HG03460 (cell line): Measurements from ENCODE around the gene ITGA11.

Source experiments
- ATAC-seq: cut with Tn5 transposase; IDR thresholded peaks from one replicate; pipeline ENCODE4 v1.9.1; 2021; ENCODE audit not compliant: unreplicated experiment

ITGA11 gene

GRCh38 chr15:68413363-68414205 is 18.4 kb downstream of the ITGA11 start:
- no peak for ATAC-seq

DNA sequence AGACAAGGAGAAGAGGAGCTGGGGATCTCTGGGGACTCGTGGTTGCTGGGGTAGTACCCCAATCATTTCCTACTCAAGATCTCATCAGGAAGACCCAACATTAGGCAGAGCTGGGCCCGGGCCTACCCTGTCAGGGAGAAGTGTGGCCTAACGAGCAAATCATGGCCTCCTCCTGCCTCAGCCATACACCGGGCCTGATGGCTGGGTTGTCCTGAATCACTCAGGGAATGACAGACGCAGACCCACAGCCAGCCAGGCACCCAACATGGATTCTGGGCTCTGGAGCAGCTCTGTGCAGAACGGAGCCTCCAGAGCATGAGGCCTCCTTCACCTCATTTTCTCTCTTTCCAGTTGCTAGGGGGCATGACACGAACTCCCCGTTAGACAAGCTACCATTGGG is 19.7 kb downstream of the ITGA11 start:
- ATAC-seq: no peak

- no peak for ATAC-seq
These were observed 20.2 kb downstream of the ITGA11 start for GRCh38 chr15:68411735-68412134.

DNA sequence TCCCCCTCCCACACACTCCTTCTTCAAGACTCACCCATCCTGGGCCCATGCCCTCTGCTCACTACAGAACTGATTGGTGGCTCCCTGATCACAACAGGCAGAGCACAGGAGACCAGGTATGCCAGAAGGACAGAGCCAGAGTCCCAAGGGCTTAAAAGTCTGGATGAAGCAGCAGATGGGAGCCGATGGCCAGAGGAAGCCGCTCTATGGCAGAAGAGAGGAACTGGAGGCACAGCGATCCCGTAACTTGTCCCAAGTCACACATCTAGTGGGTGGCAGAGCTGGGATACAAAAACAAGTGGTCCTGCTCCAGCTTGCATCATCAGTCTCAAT is 20.7 kb downstream of the ITGA11 start:
- no peak for ATAC-seq

DNA sequence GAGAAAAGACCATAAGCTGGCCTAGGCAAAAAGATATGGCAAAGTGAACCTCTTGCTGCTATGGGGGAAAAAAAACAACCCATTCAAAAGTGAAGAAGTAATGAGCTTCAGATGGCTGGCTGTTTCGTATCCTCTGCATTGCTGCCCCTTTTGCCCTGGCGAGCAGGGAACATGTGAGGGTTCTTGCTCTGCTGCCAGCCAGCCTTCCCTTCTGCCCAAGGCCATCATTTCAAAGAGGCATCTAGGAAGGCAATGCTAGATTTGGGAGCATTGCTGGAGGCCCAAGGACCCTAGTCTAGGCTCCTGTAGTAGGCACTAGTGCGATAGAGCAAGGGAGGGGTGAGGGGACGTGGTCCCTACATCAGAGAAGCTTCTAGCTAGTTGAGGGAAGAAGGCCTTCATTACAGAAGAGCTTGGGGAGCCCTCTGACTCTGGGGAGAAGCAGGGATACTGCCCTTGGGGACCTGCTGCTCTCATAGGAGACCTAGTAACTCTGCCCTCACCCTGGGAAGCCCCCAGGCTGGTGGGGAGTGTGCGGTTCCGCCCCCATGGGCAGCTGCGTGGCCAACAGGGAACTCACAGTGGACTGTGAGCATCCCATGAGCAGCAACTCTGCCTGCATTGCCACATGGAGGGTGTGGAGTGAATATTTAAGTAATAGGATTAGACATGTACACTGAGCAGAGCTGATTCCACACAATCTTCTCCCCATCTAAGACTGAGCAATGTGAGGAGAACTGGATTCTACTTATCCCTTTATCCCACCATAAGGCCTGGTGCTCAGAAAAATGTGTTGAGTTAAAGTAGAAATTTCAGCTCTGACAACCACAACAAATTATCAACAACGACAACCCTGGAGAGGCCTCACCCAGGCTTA is 21.3 kb downstream of the ITGA11 start:
- ATAC-seq: no peak

DNA sequence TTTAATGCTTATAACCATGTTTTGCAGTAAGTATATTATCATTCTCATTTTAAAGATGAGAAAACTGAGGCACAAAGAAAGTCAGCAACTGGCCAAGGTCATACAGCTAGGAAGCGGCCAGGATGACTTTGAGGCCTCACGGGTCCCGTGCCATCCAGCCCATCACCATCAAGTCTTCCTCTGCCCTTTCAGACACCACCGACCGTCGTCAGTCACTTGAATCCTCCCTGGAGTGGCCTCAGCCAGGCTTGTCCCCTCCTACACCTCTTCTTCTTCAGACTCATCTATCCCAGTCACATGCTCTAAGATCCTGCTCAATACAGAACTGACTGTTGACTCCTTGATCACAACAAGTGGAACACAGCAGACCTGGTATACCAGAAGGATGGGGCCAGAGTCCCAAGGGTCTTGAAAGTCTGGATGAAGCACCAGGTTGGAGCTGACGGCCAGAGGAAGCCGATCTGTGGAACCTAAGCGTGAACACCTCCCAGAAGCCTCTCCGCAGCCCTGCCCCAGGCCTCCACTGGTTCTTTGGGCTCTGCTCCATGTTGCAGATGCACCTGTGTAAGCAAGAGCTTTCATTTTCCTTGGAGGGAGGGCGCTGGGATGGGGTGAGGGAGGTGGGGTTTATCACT is 22.1 kb downstream of the ITGA11 start:
- ATAC-seq: no peak

- no peak for ATAC-seq
These were observed 23.0 kb downstream of the ITGA11 start for GRCh38 chr15:68408971-68409370.

DNA sequence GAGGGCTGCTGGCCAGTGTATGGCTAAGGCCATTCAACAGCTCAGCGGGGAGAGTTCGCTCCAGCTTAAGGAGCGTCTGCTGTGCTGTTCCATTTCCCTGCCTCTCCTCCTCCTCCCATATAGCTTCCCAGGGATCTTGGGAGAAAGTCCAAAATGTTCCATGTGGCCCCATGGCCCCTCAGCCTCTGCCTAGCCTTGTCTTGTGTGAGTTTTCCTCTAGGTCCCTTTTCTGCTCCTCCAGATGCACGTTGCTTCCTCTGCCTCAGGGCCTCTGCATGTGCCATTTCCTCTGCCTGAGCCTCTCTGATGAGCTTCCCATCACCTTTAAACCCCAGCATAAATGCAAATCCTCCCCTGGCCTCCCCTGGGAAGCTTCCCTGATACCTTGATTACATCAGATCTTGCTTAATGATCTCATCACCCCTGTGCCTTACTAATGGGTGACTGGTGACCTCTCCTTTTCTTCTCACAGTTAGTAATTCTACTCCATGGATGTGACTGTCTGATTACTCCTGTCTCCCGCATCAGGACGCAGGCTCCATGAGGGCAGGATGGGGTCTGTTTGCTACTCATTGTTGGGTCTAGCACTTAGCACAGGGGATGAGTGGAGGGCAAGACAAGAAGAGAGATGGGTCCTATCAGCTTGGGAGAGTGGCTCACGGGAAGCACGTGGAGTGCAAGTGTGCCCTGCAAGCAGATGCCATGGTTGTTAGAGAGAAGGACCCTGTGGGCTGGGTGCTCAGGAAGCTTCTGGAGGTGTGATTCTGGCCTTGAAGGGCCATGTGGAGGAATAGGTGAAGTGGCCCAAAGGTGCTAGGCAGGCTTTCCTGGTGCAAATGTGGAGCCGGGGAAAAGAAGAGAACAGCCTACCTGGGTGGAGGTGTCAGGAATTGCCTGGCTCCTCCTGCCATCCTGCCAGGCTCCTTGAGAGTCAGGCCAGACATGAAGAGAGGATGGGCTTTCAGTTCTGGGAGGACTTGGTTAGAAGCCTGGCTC is 23.8 kb downstream of the ITGA11 start:
- ATAC-seq: no peak

- no peak for ATAC-seq
These were observed 24.6 kb downstream of the ITGA11 start for GRCh38 chr15:68407141-68407885.

DNA sequence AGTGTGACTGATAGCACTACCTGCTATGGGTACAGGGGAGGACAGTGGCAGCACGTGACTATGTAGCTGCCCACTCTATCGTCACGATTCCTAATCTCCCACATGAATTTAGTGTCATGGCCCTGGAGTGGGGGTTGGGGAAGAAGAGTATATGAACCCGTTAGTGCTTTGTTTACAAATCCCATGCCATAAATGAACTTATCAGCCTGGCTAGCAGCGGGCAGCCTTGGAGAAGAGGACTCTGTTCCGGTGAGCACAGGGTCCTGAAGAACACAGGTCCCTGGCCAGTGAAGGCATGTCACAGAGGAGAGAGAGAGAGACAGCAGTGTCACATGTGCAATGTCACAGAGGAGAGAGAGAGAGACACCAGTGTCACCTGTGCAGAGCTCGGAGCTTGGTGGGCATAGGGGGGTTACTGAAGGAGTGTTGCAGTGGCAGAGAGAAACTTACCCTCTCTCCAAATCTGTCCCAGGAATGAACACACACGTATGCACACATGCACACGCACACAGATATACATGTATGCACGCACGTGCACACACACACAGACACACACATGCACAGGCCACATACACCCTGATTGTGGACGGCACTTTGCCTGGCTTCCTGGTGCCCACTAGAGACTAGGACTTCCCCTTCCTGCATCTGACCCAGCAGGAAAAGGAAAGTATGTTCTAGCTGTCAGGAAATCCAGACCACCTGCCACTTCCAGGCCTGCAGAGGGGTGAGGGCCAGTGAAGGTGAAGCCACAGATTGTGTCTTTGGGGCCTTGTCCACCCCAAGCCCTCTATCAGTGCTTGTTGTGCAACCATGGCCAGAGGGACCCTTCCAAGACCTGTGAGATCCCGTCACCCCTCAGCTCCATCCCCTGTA is 26.3 kb downstream of the ITGA11 start:
- ATAC-seq: no peak

DNA sequence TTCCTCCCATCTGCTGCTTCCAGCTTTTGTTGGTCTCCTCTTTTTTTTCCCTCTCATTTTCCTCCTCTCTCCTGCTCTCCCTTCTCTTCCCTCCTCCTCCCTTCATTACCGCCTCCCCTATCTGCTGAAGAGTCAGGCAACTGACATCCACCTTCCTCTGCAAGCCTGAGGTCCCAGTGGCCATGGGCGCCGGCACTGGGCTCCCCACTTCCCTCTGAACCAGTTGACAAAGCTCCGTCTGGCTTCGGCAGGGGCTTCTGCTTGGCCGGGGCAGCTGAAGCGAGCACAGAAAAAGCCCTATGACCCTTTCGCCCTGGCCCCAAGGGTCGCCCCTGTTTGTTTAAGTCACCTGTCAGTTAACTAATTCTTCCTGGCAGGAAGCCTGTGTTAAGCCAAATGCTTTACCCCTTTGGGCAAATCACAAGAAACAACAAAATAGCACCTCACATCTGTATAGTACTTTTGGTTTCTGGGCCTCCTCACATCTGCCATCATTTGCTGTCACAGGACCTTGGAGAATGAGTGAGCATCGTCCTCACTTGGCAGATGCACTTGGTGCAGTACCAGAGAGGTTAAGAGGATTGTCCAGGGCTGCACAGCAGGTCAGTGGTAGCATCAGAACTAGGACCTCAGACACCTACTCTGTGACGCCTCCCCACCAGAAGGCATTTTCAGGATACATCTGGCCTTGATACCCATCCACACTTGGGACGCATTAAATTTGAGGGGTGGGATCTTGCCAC is 27.7 kb downstream of the ITGA11 start:
- no peak for ATAC-seq

GRCh38 chr15:68403161-68403941 is 28.6 kb downstream of the ITGA11 start:
- ATAC-seq: no peak

- no peak for ATAC-seq
These were observed 29.4 kb downstream of the ITGA11 start for GRCh38 chr15:68402432-68403160.

DNA sequence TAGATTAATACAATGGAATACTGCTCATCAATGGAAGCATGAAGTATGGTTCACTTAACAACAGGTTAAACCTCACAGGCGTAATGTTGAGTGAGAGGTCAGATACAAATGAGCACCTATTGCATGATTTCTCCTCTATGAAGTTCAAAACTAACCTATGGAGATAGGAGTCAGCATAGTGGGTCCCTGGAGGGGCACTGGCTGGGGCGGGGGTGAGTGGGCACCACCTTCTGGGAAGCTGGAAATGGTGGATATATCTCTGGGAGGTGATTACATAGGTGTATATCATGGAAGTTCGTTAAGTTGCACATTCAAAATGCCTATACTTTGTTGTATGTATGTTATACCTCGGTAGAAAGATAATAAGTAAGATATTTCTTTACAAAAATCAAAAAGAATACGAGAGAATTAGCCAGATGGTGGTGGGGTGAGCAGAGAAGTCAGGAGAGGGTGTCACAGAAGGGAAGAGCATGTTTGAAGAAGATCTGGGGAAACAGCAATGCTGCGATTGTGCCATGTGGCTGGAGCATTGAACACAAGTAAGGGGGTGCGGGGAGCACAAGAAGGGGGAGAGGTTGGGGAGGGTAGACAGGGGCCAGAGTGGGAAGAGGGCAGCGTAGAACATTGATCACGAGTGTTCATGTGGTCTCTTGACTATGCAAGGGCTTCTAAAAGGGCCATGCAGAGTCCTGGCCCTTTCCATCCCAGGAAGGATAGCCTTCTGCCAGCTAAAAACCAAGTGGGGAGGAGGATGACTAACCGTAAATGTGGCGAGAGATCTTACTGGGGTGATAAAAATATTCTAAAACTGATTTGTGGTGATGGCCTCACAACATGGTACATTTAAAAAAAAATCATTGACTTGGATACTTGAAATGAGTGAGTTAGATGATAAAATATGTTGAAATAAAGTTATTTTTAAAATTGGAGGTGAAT is 30.2 kb downstream of the ITGA11 start:
- ATAC-seq: no peak

- no peak for ATAC-seq
These were observed 31.9 kb downstream of the ITGA11 start for GRCh38 chr15:68400066-68400456.
